H1 (cell line): ENCODE results near the gene GABRA4. TPM values are rescaled to one million over a fixed set of nuclear protein-coding genes. Genes with fewer than 3 reads are reported as not detected.

Experiments
- CTCF ChIA-PET: fragments of 300-600 bp; sonication (Branson Sonifier 250); formaldehyde crosslinking; loops from one replicate; lab custom pipeline; 2021; ENCODE audit not compliant: partially characterized antibody; lab: Charles Lee
- POLR2A ChIA-PET: fragments of 300-600 bp; sonication (Branson Sonifier 250); formaldehyde crosslinking; loops from one replicate; lab custom pipeline; 2021; ENCODE audit warnings: inconsistent platforms; ENCODE audit not compliant: partially characterized antibody; lab: Charles Lee
- DNase-seq, 2 experiments: peaks; one replicate each; pipeline versions ENCODE4 v3.0.0 to v3.0.0-alpha.2; 2010 to 2022; ENCODE audit warnings: low spot score in 2 of 2, low read depth in 1 of 2, mixed read lengths in 1 of 2
- FAIRE-seq: peaks from 2 replicates; lab custom pipeline; 2011; peaks lifted over from hg19 to GRCh38; lab: Jason Lieb, UNC
- H2AFZ ChIP-seq: 2 replicates; pipeline ENCODE4 v1.8.1; 2012; ENCODE audit warnings: low read length, inconsistent platforms
- H2AK5ac ChIP-seq: 2 replicates; pipeline ENCODE4 v1.6.1; 2013; ENCODE audit warnings: low read depth, low read length
- H2BK120ac ChIP-seq: replicated peaks from 2 replicates; pipeline ENCODE3; 2013; ENCODE audit warnings: low read depth, low read length, inconsistent platforms
- H2BK12ac ChIP-seq: 2 replicates; pipeline ENCODE4 v1.6.1; 2013; ENCODE audit warnings: low read depth, low read length
- H2BK15ac ChIP-seq: 2 replicates; pipeline ENCODE4 v1.6.1; 2013; ENCODE audit warnings: low read length
- H2BK20ac ChIP-seq: 2 replicates; pipeline ENCODE4 v1.6.1; 2013; ENCODE audit warnings: low read length
- H2BK5ac ChIP-seq: 2 replicates; pipeline ENCODE4 v1.6.1; 2013; ENCODE audit warnings: low read depth, low read length
- H3K14ac ChIP-seq: 2 replicates; pipeline ENCODE4 v1.6.1; 2013; ENCODE audit warnings: inconsistent platforms; ENCODE audit not compliant: insufficient read length
- H3K18ac ChIP-seq: 2 replicates; pipeline ENCODE4 v1.6.1; 2013; ENCODE audit warnings: low read length; ENCODE audit errors: extremely low read depth
- H3K23ac ChIP-seq: 2 replicates; pipeline ENCODE4 v1.6.1; 2013; ENCODE audit warnings: inconsistent platforms; ENCODE audit not compliant: insufficient read length
- H3K23me2 ChIP-seq: 2 replicates; pipeline ENCODE4 v1.6.1; 2013; ENCODE audit warnings: low read depth, low read length
- H3K27ac ChIP-seq: 2 replicates; pipeline ENCODE4 v1.6.1; 2011; ENCODE audit warnings: low read depth, low read length, inconsistent platforms
- H3K27me3 ChIP-seq, 4 experiments: replicated peaks in 1 of 4; 1 replicate in 1 of 4; 2 replicates in 3 of 4; pipeline versions ENCODE4 v1.6.1 to v1.8.1; 2011 to 2013; ENCODE audit warnings: low read length in 3 of 4, mild to moderate bottlenecking in 3 of 4, inconsistent platforms in 2 of 4, mixed read lengths in 2 of 4, moderate library complexity in 1 of 4; ENCODE audit not compliant: control insufficient read depth in 3 of 4, insufficient read depth in 3 of 4; ENCODE audit errors: extremely low read depth in 1 of 4
- H3K36me3 ChIP-seq, 4 experiments: 2 replicates each; pipeline versions ENCODE4 v1.6.1 to v1.8.1; 2011 to 2013; ENCODE audit warnings: mild to moderate bottlenecking in 4 of 4, low read length in 3 of 4, moderate library complexity in 2 of 4, control low read depth in 1 of 4, inconsistent platforms in 1 of 4; ENCODE audit not compliant: insufficient read depth in 4 of 4, control insufficient read depth in 2 of 4
- H3K4ac ChIP-seq: replicated peaks from 2 replicates; pipeline ENCODE3; 2013; ENCODE audit warnings: low read length, low read depth, mixed read lengths, inconsistent platforms; ENCODE audit not compliant: insufficient read length
- H3K4me1 ChIP-seq, 4 experiments: replicated peaks in 1 of 4; 1 replicate in 1 of 4; 2 replicates in 3 of 4; pipeline versions ENCODE4 v1.6.1 to v1.8.1; 2011 to 2013; ENCODE audit warnings: low read length in 3 of 4, inconsistent platforms in 2 of 4, mixed read lengths in 1 of 4; ENCODE audit not compliant: insufficient read depth in 4 of 4, control insufficient read depth in 3 of 4
- H3K4me2 ChIP-seq, 2 experiments: 2 replicates each; pipeline versions ENCODE4 v1.6.1 to v1.8.1; 2011 to 2013; ENCODE audit warnings: low read depth in 2 of 2, low read length in 2 of 2, control low read depth in 1 of 2, inconsistent platforms in 1 of 2, mild to moderate bottlenecking in 1 of 2; ENCODE audit not compliant: insufficient read depth in 1 of 2
- H3K4me3 ChIP-seq, 4 experiments: fragments of 200-600, 300-600 bp in 1 of 4; sonication (generic), shearing (Covaris generic), sonication (Bioruptor Twin) in 1 of 4; 2 replicates each; pipeline versions ENCODE4 v1.5.1 to v1.8.1; 2011 to 2016; ENCODE audit warnings: low read length in 4 of 4, low read depth in 3 of 4, control low read depth in 2 of 4, inconsistent platforms in 2 of 4, mild to moderate bottlenecking in 2 of 4, mixed read lengths in 1 of 4, moderate library complexity in 1 of 4; ENCODE audit not compliant: insufficient read depth in 2 of 4; ENCODE audit errors: extremely low read depth in 1 of 4
- H3K56ac ChIP-seq: replicated peaks from 2 replicates; pipeline ENCODE3; 2013; ENCODE audit warnings: low read depth, mild to moderate bottlenecking, mixed read lengths, low read length, inconsistent platforms; ENCODE audit not compliant: insufficient read length
- H3K79me1 ChIP-seq: 2 replicates; pipeline ENCODE4 v1.6.1; 2013; ENCODE audit warnings: low read depth, low read length, control low read depth
- H3K79me2 ChIP-seq, 2 experiments: 2 replicates each; pipeline versions ENCODE4 v1.6.1 to v1.8.1; 2012 to 2013; ENCODE audit warnings: low read length in 2 of 2, mild to moderate bottlenecking in 2 of 2, inconsistent platforms in 1 of 2; ENCODE audit not compliant: insufficient read depth in 2 of 2, control insufficient read depth in 1 of 2
- H3K9ac ChIP-seq, 4 experiments: replicated peaks in 1 of 4; 1 replicate in 1 of 4; 2 replicates in 3 of 4; pipeline versions ENCODE4 v1.6.1 to v1.8.1; 2011 to 2013; ENCODE audit warnings: low read depth in 3 of 4, low read length in 3 of 4, control low read depth in 2 of 4, mild to moderate bottlenecking in 2 of 4, moderate library complexity in 2 of 4, inconsistent platforms in 1 of 4; ENCODE audit errors: extremely low read depth in 1 of 4
- H3K9me3 ChIP-seq, 2 experiments: 2 replicates each; pipeline versions ENCODE4 v1.6.1 to v1.8.1; 2012 to 2013; ENCODE audit warnings: mild to moderate bottlenecking in 2 of 2, moderate library complexity in 2 of 2, control low read depth in 1 of 2, inconsistent platforms in 1 of 2, low read depth in 1 of 2, low read length in 1 of 2, mixed read lengths in 1 of 2; ENCODE audit not compliant: insufficient read depth in 2 of 2
- H4K20me1 ChIP-seq, 2 experiments: replicated peaks in 1 of 2; 2 replicates each; pipeline versions ENCODE3 to v1.8.1; 2011 to 2013; ENCODE audit warnings: inconsistent platforms in 2 of 2, low read length in 2 of 2, mild to moderate bottlenecking in 1 of 2; ENCODE audit not compliant: insufficient read depth in 2 of 2, control insufficient read depth in 1 of 2
- H4K5ac ChIP-seq: 2 replicates; pipeline ENCODE4 v1.6.1; 2013; ENCODE audit warnings: low read length, low read depth, mixed read lengths, inconsistent platforms; ENCODE audit not compliant: insufficient read length
- H4K8ac ChIP-seq: 2 replicates; pipeline ENCODE4 v1.8.0; 2013; ENCODE audit warnings: mild to moderate bottlenecking, moderate library complexity, low read length, inconsistent platforms; ENCODE audit not compliant: insufficient read depth; ENCODE audit errors: extremely low read depth
- H4K91ac ChIP-seq: replicated peaks from 2 replicates; pipeline ENCODE3; 2013; ENCODE audit warnings: low read length, mixed read lengths, inconsistent platforms; ENCODE audit not compliant: insufficient read length
- CBX5 ChIP-seq: fragments of 300-800, 300-1000 bp; sonication (generic); IDR thresholded peaks from 2 replicates; pipeline ENCODE4 v1.7.1; 2016; ENCODE audit warnings: antibody characterized with exemption, low read length, low read depth
- CEBPB ChIP-seq: IDR thresholded peaks from 2 replicates; pipeline ENCODE4 v1.6.1; 2012; ENCODE audit warnings: low read depth, low read length
- POLR2AphosphoS5 ChIP-seq: IDR thresholded peaks from 2 replicates; pipeline ENCODE4 v1.6.1; 2011; ENCODE audit warnings: low read depth, low read length
- SIRT6 ChIP-seq: IDR thresholded peaks from one replicate; pipeline ENCODE4 v1.7.1; 2012; ENCODE audit warnings: low read length, inconsistent platforms
- TAF1 ChIP-seq: IDR thresholded peaks from 2 replicates; pipeline ENCODE4 v1.6.1; 2011; ENCODE audit warnings: mild to moderate bottlenecking, low read depth, low read length
- WGBS, 2 experiments: shearing (Covaris generic) in 1 of 2; methylation state at CpG; one replicate each; pipeline versions ENCODE4 v1.1.6 to v1.1.7; 2013 to 2015; ENCODE audit warnings: low lambda C conversion rate in 2 of 2, mixed read lengths in 2 of 2, inconsistent platforms in 1 of 2, low coverage in 1 of 2, missing lambda C conversion rate in 1 of 2; ENCODE audit not compliant: insufficient replicate concordance in 2 of 2, insufficient coverage in 1 of 2, insufficient read length in 1 of 2; ENCODE audit errors: extremely low coverage in 1 of 2, missing lambda C conversion rate in 1 of 2; 5-methylcytosine and 5-hydroxymethylcytosine counted together
- polyA plus RNA-seq, 7 experiments: library from polyadenylated mRNA; depleted of rRNA in 3 of 7; stranded (reverse) in 5 of 7; unstranded in 2 of 7; fragments of >200 nt in 5 of 7; fragments of 200-250 nt in 2 of 7; gene quantifications; 1 replicate in 5 of 7; 2 replicates in 1 of 7; 4 replicates in 1 of 7; pipeline versions ENCODE4 v1.2.1 to v1.2.3, GENCODE V29; 2011 to 2013; ENCODE audit warnings: missing spikeins in 2 of 7, mixed read lengths in 2 of 7
- total RNA-seq: library from RNA; stranded (reverse); fragmentation: NEBNext Ultra II Directional; extraction: Animal tissue kit (Norgen Biotek cat#: 25700); gene quantifications from 2 replicates; pipeline ENCODE4 v1.2.1, GENCODE V29; 2021

GABRA4 gene
- total and polyA plus RNA-seq, 2 of the 8 experiments (the other 6 are each of a cell fraction or from before 2014, with no cell fraction given), result 0.09 to 0.37 TPM

DNA sequence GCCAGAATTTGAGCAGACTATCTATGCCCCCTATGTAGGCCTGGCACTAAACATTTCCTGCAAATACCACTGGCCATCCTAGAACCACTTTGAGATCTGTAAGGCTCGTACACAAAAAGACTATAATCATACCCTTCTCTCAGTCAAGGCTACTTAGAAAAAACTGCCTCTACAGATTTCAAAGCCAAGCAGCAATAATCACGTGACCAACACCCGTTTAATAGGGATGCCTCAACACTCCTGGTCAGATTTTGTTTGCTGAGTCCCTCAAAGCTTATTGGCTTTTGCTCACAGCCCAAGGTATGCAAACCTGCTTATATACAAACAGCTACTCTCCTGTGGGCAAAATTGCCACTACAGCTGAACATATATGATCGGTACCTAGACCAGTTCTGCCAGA, 85.2 kb downstream of the GABRA4 start:
- Histone ChIP-seq H3K9ac (no peak overlapping the region), H3K18ac (no peak overlapping the region), H2AK5ac (no peak overlapping the region), H3K79me2 (no peaks in the 10 kb centered on the region), H3K27me3 (no peaks in the 10 kb centered on the region), H2BK20ac (no peak overlapping the region), H3K4me2 (no peak overlapping the region), H3K56ac (no peak overlapping the region), H3K79me1 (no peaks in the 10 kb centered on the region), H4K91ac (no peak overlapping the region), H3K4me3 (no peak overlapping the region), H3K9me3 (no peaks in the 10 kb centered on the region), H2BK120ac (no peak overlapping the region), H4K20me1 (no peaks in the 10 kb centered on the region), H3K23ac (no peak overlapping the region), H3K36me3 (no peaks in the 10 kb centered on the region), H2BK5ac (no peak overlapping the region), H4K5ac (no peak overlapping the region), H3K4me1 (no peaks in the 10 kb centered on the region), H2AFZ (peak overlapping the region; percentile 32; the same call in 1 of the 2 replicates), H3K23me2 (no peaks in the 10 kb centered on the region), H3K27ac (no peak overlapping the region), H3K4ac (no peak overlapping the region), H2BK12ac (no peak overlapping the region), H2BK15ac (no peak overlapping the region), H3K14ac (no peak overlapping the region), H4K8ac (no peak overlapping the region)
- DNase-seq, result no peak
- POLR2A ChIA-PET, result no interaction called here
- CTCF ChIA-PET, result no interaction called here
- FAIRE-seq, result no peak
- no peak for TF ChIP-seq TAF1
- TF ChIP-seq CEBPB, result no peak
- no peak for TF ChIP-seq SIRT6
- no peak for TF ChIP-seq POLR2AphosphoS5
- TF ChIP-seq CBX5, result no peak
- 97% methylated on average over 4 of the region's 4 CpGs; no CpG with 5 or more reads in 1 of the 2 experiments for WGBS, 2 experiments
